ENCODE measurements around the gene CAMSAP2. TPM values are rescaled to one million over a fixed set of nuclear protein-coding genes. Genes with fewer than 3 reads are reported as not detected.

Gene CAMSAP2
- total and polyA plus RNA-seq, 2 donors (not counting 3 experiments of a cell fraction or from before 2014, with no cell fraction given) = 6.7 to 45.5 TPM

- Histone ChIP-seq H3K9me1 (replicated peaks; ENCODE audit: control insufficient read depth, extremely low read depth, insufficient read depth, low read length) (no peaks in the 10 kb centered on the region), H2AFZ (ENCODE audit: low read depth, low read length) (peak overlapping the region; percentile 48), H4K20me1 (replicated peaks; ENCODE audit: control insufficient read depth, extremely low read depth, insufficient read depth, low read length) (no peaks in the 10 kb centered on the region), H3K36me3 (ENCODE audit: control insufficient read depth in 2 of 2, extremely low read depth in 1 of 2, insufficient read depth in 2 of 2, low read length in 2 of 2) (no peaks in the 10 kb centered on the region), H3K9ac (replicated peaks; ENCODE audit: extremely low read depth, insufficient read depth, low read length) (peak overlapping the region; percentile 39), H3K79me2 (ENCODE audit: control insufficient read depth, insufficient read depth, low read length) (no peaks in the 10 kb centered on the region), H3K4me2 (ENCODE audit: insufficient read depth, low read length) (peak overlapping the region; percentile 68), H3K27ac (ENCODE audit: insufficient read depth, low read depth, low read length) (no peak overlapping the region), H3K9me3 (replicated peaks; ENCODE audit: control insufficient read depth, insufficient read depth, low read length) (no peaks in the 10 kb centered on the region), H3K4me3 (replicated peaks in 1 of 3; ENCODE audit: insufficient read depth in 1 of 3, low read depth in 1 of 3, low read length in 3 of 3) (peak overlapping the region in 2 of 3 experiments; percentile 30 to 47), H3K4me1 (ENCODE audit: control insufficient read depth, extremely low read depth, insufficient read depth, low read length) (no peaks in the 10 kb centered on the region), H3K27me3 (ENCODE audit: control insufficient read depth in 2 of 2, insufficient read depth in 2 of 2, low read length in 2 of 2) (peaks cover 39 to 46% of the 10 kb centered on the region in 2 experiments)
- DNase-seq (ENCODE audit: low read depth, low spot score) = peak; percentile 27
- FAIRE-seq = peak; percentile 65
- BruUV-seq (replicated peaks) = no TSS peak
- dilution Hi-C loops (cut with MboI; ENCODE audit: extremely low pct_ligation_motif_present, low sequenced_read_pairs) (no loop called here), intact Hi-C loops (cut with micrococcal nuclease) (loop anchor here (5.0 kb wide), 2 partner anchors 151 to 221 kb away; partner anchors contain the start of gene CACNA1S)
- TF ChIP-seq POLR2AphosphoS5 (IDR thresholded peaks at IDR 0.05; ENCODE audit: insufficient read depth, low read depth, low read length) (no peak), CTCF (IDR thresholded peaks at IDR 0.05; ENCODE audit: extremely low read depth in 1 of 2, insufficient read depth in 1 of 2, low read depth in 1 of 2, low read length in 2 of 2) (peak; percentile 50), EZH2 (IDR thresholded peaks at IDR 0.05; ENCODE audit: borderline replicate concordance, low read depth, low read length, severe bottlenecking) (peak; percentile 88)
- POLR2A ChIA-PET = no interaction called here
- CTCF ChIA-PET = interaction anchor here (0.6 to 2.1 kb wide), 5 partner anchors 9 to 150 kb away, joined by 3 to 11 read pairs (median 3); no protein-coding TSS in a partner anchor
Measured at GRCh38 chr1:200890818-200891773, 152.4 kb downstream of the CAMSAP2 start.

Data from endothelial cell of umbilical vein (primary cell).